Activated CD4-positive, alpha-beta memory T cell treated with anti-CD3 and anti-CD28 coated beads for 36 hours (primary cell): Measurements from ENCODE around the gene BPHL. TPM values are rescaled to one million over a fixed set of nuclear protein-coding genes. Genes with fewer than 3 reads are reported as not detected.
"Not testable (repeated sequence)": the region's sequence is repeated elsewhere in the genome, so short reads cannot be mapped to it uniquely, and the experiment has no call there.

Experiments used
- CTCF ChIA-PET: fragments of 350-600 bp; sonication (Branson Sonifier 250); formaldehyde crosslinking; loops from one replicate; lab custom pipeline; 2021; ENCODE audit warnings: antibody characterized with exemption, inconsistent platforms; lab: Charles Lee
- POLR2A ChIA-PET: fragments of 350-600 bp; sonication (Branson Sonifier 250); formaldehyde crosslinking; loops from one replicate; lab custom pipeline; 2021; ENCODE audit warnings: antibody characterized with exemption; lab: Charles Lee
- DNase-seq: peaks from one replicate; pipeline ENCODE4 v3.0.0-alpha.2; 2020
- H3K27ac Mint-ChIP-seq: one replicate; pipeline ENCODE4 v1.8.0; 2021; ENCODE audit warnings: mixed read lengths
- H3K27me3 Mint-ChIP-seq: one replicate; pipeline ENCODE4 v1.8.0; 2021; ENCODE audit warnings: mixed read lengths
- H3K36me3 Mint-ChIP-seq: one replicate; pipeline ENCODE4 v1.8.0; 2021; ENCODE audit warnings: mixed read lengths
- H3K4me1 Mint-ChIP-seq: one replicate; pipeline ENCODE4 v1.8.0; 2021; ENCODE audit warnings: low read depth, mixed read lengths
- H3K4me3 Mint-ChIP-seq: one replicate; pipeline ENCODE4 v1.8.0; 2021; ENCODE audit warnings: mild to moderate bottlenecking, mixed read lengths
- H3K9me3 Mint-ChIP-seq: one replicate; pipeline ENCODE4 v1.8.0; 2021; ENCODE audit warnings: mixed read lengths
- intact Hi-C: fragments of 100-400 bp; cut with micrococcal nuclease; formaldehyde crosslinking; loops from one replicate; pipeline ENCODE4 v1.15.1; 2023
- total RNA-seq, 2 experiments: library from RNA; stranded (reverse); gene quantifications; one replicate each; pipeline ENCODE4 v1.2.3, GENCODE V29; 2021

BPHL gene
- total RNA-seq, 2 experiments from 2014 or later = 10.1 to 11.4 TPM

DNA sequence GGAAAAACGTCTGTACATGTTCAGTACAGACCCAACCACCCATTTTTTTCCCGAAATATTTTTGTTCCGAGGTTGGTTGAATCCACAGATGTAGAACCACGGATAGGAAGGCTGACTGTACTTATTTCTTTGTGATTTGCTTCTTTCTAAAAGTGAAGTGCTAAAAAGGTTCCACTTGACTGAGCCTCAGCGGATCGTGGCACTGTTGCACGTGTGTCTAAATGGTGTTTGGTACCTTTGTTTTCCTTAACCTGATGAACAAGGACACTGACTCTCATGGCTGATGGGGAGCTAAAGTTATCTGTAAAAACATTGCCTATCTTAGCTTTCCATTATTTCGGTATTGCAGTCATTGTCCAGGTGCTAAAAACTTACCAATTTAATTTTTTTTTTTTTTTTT, 6.2 kb downstream of the BPHL start:
- H3K36me3 Mint-ChIP-seq = peaks cover 4% of the 10 kb centered on the region
- intact Hi-C loops = no loop called here
- no peaks in the 10 kb centered on the region for H3K27me3 Mint-ChIP-seq
- ChIA-PET POLR2A (no interaction called here), CTCF (interaction anchor here (0.7 to 10.8 kb wide), 5 partner anchors 41 to 127 kb away, joined by 3 to 122 read pairs (median 3); no protein-coding TSS in a partner anchor)
- H3K4me1 Mint-ChIP-seq = peaks cover 7% of the 10 kb centered on the region
- no peak for DNase-seq
- no peak overlapping the region for H3K4me3 Mint-ChIP-seq
- H3K27ac Mint-ChIP-seq = no peak overlapping the region
- no peaks in the 10 kb centered on the region for H3K9me3 Mint-ChIP-seq

DNA sequence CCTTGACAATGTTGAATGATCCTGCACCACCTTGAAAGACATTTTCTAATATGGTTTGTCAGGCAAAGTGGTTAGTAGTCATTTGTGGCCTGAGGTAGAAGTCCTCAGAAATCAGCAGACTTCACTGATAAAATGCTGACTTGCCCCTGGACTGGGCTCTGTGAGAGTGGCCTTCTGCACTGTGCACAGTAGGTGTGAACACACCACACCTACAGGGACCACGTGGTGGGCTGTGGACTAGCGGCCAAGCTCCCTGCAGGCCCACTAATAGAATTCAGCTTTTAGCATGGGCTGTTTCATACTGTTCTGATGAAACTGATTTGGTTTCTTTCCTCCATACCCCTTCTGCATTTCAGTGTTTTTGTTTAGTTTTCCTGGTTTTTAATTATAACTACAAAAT, 7.3 kb downstream of the BPHL start:
- DNase-seq = no peak
- CTCF ChIA-PET = interaction anchor here (0.7 to 10.8 kb wide), 4 partner anchors 85 to 146 kb away, joined by 3 to 122 read pairs (median 4); no protein-coding TSS in a partner anchor
- H3K27ac Mint-ChIP-seq = no peak overlapping the region
- H3K9me3 Mint-ChIP-seq = no peaks in the 10 kb centered on the region
- peaks cover 7% of the 10 kb centered on the region for H3K4me1 Mint-ChIP-seq
- POLR2A ChIA-PET = no interaction called here
- H3K4me3 Mint-ChIP-seq = no peak overlapping the region
- no peaks in the 10 kb centered on the region for H3K27me3 Mint-ChIP-seq
- H3K36me3 Mint-ChIP-seq = peaks cover 8% of the 10 kb centered on the region
- intact Hi-C loops = loop anchor here (1.0 to 2.0 kb wide), 4 partner anchors 83 to 607 kb away; partner anchors contain the start of gene PSMG4

DNA sequence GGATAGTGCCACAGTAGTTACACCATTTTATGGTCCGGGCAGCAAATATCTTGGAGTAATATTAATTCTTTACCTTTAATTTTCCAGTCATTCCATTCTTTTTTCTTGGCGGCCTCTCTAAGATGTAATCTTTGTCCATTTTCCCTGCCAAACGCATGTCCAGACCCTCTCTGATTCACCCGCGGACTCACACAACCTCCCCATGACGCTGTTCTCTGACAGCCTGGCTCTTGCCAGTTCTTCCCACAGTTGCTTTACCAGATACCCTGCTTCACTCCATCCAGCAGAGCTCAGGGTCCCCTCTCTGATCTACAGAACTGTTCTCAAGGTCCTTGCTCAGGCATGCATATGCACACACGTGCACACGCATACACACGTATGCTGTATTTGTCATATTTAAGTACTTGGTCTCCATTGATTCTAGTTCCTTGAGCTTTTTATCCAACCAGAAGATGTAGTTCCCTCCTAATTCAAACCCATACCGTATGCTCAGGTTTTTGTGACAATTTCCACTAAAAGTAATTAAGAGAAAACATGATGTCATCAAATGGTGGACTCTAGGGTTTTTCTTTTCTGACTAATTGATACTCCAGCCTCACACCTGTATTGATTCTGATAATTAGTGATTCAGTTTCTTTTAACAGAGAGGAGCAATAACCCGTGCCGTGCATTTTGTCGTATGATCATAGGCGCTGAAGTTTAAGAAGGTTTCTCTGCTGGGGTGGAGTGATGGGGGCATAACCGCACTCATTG, 10.0 kb downstream of the BPHL start:
- no peaks in the 10 kb centered on the region for H3K27me3 Mint-ChIP-seq
- H3K4me1 Mint-ChIP-seq = peaks cover 7% of the 10 kb centered on the region
- H3K36me3 Mint-ChIP-seq = peaks cover 15% of the 10 kb centered on the region
- no peak for DNase-seq
- no peak overlapping the region for H3K27ac Mint-ChIP-seq
- intact Hi-C loops = no loop called here
- H3K9me3 Mint-ChIP-seq = no peaks in the 10 kb centered on the region
- no peak overlapping the region for H3K4me3 Mint-ChIP-seq
- CTCF ChIA-PET = interaction anchor here (2.0 to 10.8 kb wide), 2 partner anchors 81 to 123 kb away, joined by 10 to 122 read pairs; no protein-coding TSS in a partner anchor
- POLR2A ChIA-PET = no interaction called here

DNA sequence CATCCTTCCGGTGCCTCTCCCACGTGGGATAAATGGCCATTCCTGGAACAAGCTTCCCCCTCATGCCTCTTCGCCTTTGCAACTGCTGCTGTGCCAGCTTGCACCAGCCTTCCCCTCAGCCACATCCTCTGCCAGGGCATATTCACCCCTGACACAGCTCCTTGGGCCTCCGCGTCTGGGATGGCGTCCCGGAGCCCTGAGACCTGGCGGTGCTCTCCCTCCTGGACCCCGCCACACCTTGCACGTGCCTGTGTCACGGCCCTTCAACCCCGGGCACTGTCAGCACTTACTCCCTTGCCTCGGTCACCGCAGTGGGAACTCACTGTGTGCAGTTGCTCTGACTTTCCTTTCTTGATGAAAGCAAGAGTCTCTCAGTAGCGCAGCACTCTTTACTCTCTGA, 13.2 kb downstream of the BPHL start:
- ChIA-PET POLR2A (no interaction called here), CTCF (interaction anchor here (2.9 kb wide), 1 partner anchor 120 kb away, joined by 7 read pairs; no protein-coding TSS in a partner anchor)
- H3K27me3 Mint-ChIP-seq = no peaks in the 10 kb centered on the region
- no peak for DNase-seq
- H3K4me3 Mint-ChIP-seq = no peak overlapping the region
- H3K27ac Mint-ChIP-seq = no peak overlapping the region
- H3K36me3 Mint-ChIP-seq = peaks cover 18% of the 10 kb centered on the region
- intact Hi-C loops = no loop called here
- no peaks in the 10 kb centered on the region for H3K4me1 Mint-ChIP-seq
- H3K9me3 Mint-ChIP-seq = no peaks in the 10 kb centered on the region

DNA sequence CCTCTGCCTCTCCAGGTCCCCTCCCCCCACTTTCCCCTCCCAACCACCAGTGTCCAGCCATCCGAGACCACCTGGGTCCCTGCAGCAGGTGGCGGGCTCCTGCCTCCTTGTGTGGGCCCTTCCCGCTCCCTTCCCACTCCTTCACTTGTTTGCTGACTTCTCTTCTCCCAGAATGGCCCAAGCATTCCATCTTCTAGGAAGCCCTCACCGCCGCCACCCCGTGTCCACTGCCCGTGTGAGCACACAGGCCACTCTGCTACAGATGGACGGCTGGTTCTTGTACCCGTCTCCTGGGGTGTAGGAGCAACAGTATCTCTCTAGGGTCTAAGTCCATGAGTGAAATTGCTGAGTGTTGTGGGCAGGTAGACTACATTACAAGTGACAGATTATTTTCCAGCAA, 15.0 kb downstream of the BPHL start:
- Mint-ChIP-seq H3K9me3 (no peaks in the 10 kb centered on the region), H3K36me3 (peaks cover 26% of the 10 kb centered on the region), H3K4me1 (peaks cover 2% of the 10 kb centered on the region), H3K4me3 (no peak overlapping the region), H3K27ac (no peak overlapping the region), H3K27me3 (no peaks in the 10 kb centered on the region)
- intact Hi-C loops = no loop called here
- CTCF ChIA-PET = interaction anchor here (2.9 kb wide), 1 partner anchor 118 kb away, joined by 7 read pairs; no protein-coding TSS in a partner anchor
- DNase-seq = no peak
- POLR2A ChIA-PET = no interaction called here

DNA sequence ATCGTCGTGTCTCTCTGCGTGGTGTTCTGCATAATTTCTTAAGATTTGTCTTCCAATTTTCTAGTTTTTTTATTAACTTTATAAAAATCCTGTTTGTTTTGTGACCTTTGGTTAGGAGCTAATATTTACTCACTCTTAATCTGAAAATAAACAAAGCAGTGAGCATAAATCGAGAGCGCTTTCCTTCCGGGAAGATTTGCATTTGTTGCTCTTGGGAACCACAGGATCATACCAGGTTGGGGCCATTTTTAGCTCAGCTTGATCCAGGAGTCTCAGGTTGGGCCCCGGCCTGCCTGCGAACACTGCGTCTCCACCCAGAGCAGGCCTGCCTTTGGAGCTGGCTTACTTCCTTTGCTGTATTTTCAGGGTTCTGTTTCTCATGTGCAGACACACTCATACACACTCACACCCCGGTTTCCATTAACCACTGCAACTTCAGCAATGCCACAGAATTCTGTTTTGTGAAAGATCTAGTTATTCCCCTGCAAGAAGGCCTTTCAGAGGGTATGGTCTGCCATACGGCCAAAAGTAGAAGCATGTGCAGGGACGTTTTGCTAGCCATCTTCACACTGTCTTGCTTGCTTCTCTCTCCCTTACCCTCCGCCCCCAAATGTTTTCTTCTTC, 17.3 kb downstream of the BPHL start:
- no peaks in the 10 kb centered on the region for H3K9me3 Mint-ChIP-seq
- intact Hi-C loops = no loop called here
- ChIA-PET POLR2A (no interaction called here), CTCF (interaction anchor here (0.9 to 1.4 kb wide), 2 partner anchors 115 to 119 kb away, joined by 3 to 5 read pairs; no protein-coding TSS in a partner anchor)
- no peak overlapping the region for H3K27ac Mint-ChIP-seq
- peaks cover 23% of the 10 kb centered on the region for H3K36me3 Mint-ChIP-seq
- no peaks in the 10 kb centered on the region for H3K27me3 Mint-ChIP-seq
- DNase-seq = no peak
- H3K4me3 Mint-ChIP-seq = no peak overlapping the region
- peaks cover 3% of the 10 kb centered on the region for H3K4me1 Mint-ChIP-seq

DNA sequence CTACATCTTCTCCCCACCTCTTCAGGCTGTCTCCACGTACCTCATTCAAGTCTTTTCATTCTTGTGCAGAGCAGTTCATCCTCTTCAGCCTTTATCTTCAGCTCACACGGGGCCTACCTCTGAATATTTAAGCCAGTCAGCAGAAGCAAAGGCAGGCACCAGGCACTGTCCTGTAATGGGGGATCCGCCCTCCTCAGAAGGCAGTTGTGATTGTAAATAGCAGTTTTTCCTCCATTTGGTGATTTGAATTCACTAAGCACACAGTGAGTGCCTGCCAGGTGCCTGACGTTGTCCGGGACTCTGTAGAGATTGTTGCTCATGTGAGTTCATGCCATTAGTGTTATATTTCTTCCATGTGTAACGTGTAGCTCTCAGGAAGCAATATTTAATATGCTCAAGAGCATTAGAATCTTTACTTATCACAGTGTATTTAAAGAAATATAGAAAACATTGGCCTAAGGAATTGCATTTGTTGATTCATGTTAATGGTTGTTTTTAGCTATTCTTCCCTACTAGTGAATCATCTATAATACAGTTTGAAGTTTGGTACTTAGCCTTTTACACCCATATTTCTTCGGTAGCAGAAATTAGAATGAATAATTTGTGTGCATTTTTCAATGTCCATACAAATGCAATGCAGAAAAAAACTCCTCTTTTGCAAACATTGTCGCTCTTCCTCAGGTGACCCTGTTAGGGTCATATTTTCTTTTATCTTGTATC, 17.9 kb downstream of the BPHL start:
- ChIA-PET CTCF (interaction anchor here (1.4 kb wide), 1 partner anchor 115 kb away, joined by 5 read pairs; no protein-coding TSS in a partner anchor), POLR2A (no interaction called here)
- no peaks in the 10 kb centered on the region for H3K9me3 Mint-ChIP-seq

DNA sequence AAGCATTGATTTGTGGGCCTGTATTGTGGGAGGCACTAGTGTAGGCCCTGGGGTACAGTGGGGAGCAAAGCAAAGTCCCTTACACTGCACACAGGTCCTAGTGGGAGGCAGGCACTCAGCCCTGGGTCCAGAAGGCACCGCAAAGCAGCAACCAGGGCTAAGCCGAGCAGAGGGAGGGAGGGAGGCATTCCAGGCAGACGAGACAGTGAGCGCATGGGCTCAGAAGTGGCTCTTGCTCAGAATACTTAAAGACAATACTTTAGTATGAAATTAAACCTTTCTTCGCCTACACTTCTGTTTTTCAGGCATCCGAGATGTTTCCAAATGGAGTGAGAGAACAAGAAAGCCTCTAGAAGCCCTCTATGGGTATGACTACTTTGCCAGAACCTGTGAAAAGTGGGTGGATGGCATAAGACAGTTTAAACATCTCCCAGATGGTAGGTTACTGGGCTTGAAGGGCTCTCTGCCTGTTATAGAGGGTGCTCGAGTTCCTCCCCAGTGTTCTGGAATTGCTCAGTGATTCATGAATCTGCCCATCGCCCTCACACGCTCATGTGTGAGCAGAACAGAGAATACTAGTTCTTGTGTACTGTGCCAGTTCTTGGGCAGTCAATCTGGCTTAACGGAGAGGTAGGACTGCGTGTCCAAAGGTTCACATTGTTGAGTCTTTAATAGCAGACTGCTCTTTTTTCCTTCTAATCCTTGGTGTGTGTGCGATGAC, 18.7 kb downstream of the BPHL start:
- ChIA-PET POLR2A (no interaction called here), CTCF (interaction anchor here (1.4 kb wide), 1 partner anchor 114 kb away, joined by 5 read pairs; no protein-coding TSS in a partner anchor)
- no peak for DNase-seq
- peaks cover 19% of the 10 kb centered on the region for H3K36me3 Mint-ChIP-seq
- H3K4me1 Mint-ChIP-seq = peaks cover 3% of the 10 kb centered on the region
- H3K9me3 Mint-ChIP-seq = no peaks in the 10 kb centered on the region
- no peaks in the 10 kb centered on the region for H3K27me3 Mint-ChIP-seq
- no peak overlapping the region for H3K4me3 Mint-ChIP-seq
- intact Hi-C loops = no loop called here
- H3K27ac Mint-ChIP-seq = no peak overlapping the region

More for the DNA sequence above, 17.9 kb downstream of the BPHL start:
- H3K27me3 Mint-ChIP-seq = no peaks in the 10 kb centered on the region
- H3K36me3 Mint-ChIP-seq = peaks cover 19% of the 10 kb centered on the region
- intact Hi-C loops = no loop called here
- DNase-seq = no peak
- no peak overlapping the region for H3K27ac Mint-ChIP-seq
- peaks cover 3% of the 10 kb centered on the region for H3K4me1 Mint-ChIP-seq
- no peak overlapping the region for H3K4me3 Mint-ChIP-seq

DNA sequence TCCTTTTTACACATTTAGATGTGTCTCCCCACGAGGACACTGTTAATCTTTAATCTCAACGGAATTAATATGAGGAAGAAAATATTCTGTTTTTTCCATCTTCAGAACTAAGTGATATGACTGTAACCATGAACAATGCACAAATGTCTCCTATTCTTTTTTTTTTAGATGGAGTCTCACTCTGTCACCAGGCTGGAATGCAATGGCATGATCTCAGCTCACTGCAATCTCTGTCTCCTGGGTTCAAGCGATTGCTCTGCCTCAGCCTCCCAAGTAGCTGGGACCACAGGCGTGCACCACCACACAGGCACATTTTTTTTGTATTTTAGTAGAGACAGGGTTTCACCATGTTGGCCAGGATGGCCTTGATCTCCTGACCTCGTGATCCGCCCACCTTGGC, 19.4 kb downstream of the BPHL start:
- not testable (repeated sequence) for H3K27me3 Mint-ChIP-seq
- peaks cover 19% of the 10 kb centered on the region for H3K36me3 Mint-ChIP-seq

DNA sequence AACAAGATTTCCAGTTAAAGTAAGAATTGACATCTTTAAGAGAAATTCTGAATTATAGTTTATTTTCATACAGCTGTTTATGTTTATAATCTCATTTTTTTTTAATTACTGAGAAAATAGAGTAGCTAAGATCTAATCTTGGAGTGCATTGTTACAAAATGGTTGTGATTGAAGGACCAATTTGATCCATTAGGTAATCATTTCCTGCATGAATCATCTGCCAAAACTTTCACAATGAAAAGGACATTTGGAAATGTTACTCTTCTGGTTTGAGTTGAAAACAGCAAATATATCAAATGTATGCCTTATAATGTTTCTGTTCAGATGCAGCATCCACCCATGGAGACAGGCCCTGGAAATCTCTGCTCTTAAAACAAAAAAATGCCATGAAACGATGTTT, 19.8 kb downstream of the BPHL start:
- H3K4me1 Mint-ChIP-seq = peaks cover 3% of the 10 kb centered on the region

More for the DNA sequence above, 19.4 kb downstream of the BPHL start:
- CTCF ChIA-PET, H3K4me3 Mint-ChIP-seq, intact Hi-C loops, H3K9me3 Mint-ChIP-seq, POLR2A ChIA-PET, H3K27ac Mint-ChIP-seq, DNase-seq, H3K4me1 Mint-ChIP-seq: not testable (repeated sequence)

DNA sequence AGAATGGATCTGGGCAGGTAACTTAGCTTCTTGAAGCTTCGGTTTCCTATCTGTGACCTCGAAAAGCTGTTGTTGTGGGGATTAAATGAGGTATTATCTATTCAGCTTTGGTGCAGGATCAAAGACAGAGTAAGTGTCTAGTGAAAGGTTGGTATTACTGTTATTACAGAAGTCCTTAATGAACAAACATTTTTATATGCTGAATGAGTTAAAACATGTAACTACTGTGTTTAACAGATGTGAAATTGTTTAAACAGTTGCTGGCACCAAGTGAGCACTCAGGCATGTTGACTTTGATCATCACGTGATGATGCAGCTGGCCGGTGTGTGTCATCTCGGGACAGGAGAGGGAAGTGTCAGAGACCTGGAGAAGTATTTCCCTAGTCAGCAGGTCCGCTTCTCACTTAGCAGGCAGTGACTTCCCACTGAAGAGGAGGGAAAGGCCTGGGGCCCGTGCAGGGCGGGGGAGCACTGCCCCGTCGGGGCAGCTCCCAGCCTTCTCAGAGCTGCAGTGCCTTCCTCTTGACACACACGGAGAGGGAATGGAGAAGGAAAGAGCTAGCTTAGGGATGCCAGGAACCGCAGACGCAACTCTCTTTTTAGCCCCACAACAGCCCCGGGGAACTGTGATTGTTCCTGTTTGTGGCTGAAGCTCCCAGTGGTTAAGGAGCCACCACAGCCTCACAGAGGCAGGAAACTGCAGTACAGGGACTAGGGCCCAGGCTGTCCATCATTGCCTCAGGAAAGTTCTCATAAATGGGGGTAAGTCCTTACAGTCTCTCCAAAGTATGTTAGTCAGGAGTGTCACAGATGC, 20.8 kb downstream of the BPHL start:
- Mint-ChIP-seq H3K27ac (no peak overlapping the region), H3K4me3 (no peak overlapping the region), H3K36me3 (peaks cover 20% of the 10 kb centered on the region), H3K27me3 (no peaks in the 10 kb centered on the region), H3K9me3 (no peaks in the 10 kb centered on the region), H3K4me1 (peaks cover 3% of the 10 kb centered on the region)
- DNase-seq = no peak
- POLR2A ChIA-PET = no interaction called here
- CTCF ChIA-PET = interaction anchor here (1.6 kb wide), 1 partner anchor 18 kb away, joined by 5 read pairs; the partner anchor contains the start of gene TUBB2A
- intact Hi-C loops = no loop called here

More for the DNA sequence above, 19.8 kb downstream of the BPHL start:
- H3K36me3 Mint-ChIP-seq = peaks cover 18% of the 10 kb centered on the region
- H3K27ac Mint-ChIP-seq = no peak overlapping the region
- intact Hi-C loops = no loop called here
- POLR2A ChIA-PET = no interaction called here
- H3K27me3 Mint-ChIP-seq = no peaks in the 10 kb centered on the region
- CTCF ChIA-PET = no interaction called here
- H3K4me3 Mint-ChIP-seq = no peak overlapping the region
- no peak for DNase-seq
- H3K9me3 Mint-ChIP-seq = no peaks in the 10 kb centered on the region
